GM03348 (cell line): Measurements from ENCODE around the gene KLRC2.
"Not testable (repeated sequence)": the region's sequence is repeated elsewhere in the genome, so short reads cannot be mapped to it uniquely, and the experiment has no call there.

ENCODE experiments used
- DNase-seq: peaks from one replicate; pipeline ENCODE4 v3.0.0; 2012; ENCODE audit warnings: low spot score

KLRC2 gene

GRCh38 chr12:10405294-10405693 is 30.5 kb downstream of the KLRC2 start:
- no peak for DNase-seq

- no peak for DNase-seq
These were observed 31.0 kb downstream of the KLRC2 start for GRCh38 chr12:10404798-10405197.

GRCh38 chr12:10400829-10401228 is 35.0 kb downstream of the KLRC2 start:
- DNase-seq: no peak

GRCh38 chr12:10398168-10398567 is 37.6 kb downstream of the KLRC2 start:
- no peak for DNase-seq

- DNase-seq: no peak
These were observed 38.5 kb downstream of the KLRC2 start for GRCh38 chr12:10397296-10397695.

- not testable (repeated sequence) for DNase-seq
These were observed 39.6 kb downstream of the KLRC2 start for GRCh38 chr12:10396176-10396575.

- DNase-seq: peak; percentile 60
These were observed 40.3 kb downstream of the KLRC2 start for GRCh38 chr12:10395390-10395998.

- DNase-seq: not testable (repeated sequence)
These were observed 41.2 kb downstream of the KLRC2 start for GRCh38 chr12:10394531-10395152.

GRCh38 chr12:10393291-10393690 is 42.5 kb downstream of the KLRC2 start:
- no peak for DNase-seq

GRCh38 chr12:10392394-10392930 is 43.3 kb downstream of the KLRC2 start:
- peak; percentile 57 for DNase-seq

GRCh38 chr12:10390991-10391390 is 44.8 kb downstream of the KLRC2 start:
- DNase-seq: not testable (repeated sequence)

- no peak for DNase-seq
These were observed 45.9 kb downstream of the KLRC2 start, which contains the start of gene KLRK1 for GRCh38 chr12:10389904-10390303. KLRK1 (minus strand) TSS chr12:10390041; CDS start chr12:10388810, 1,231 bp downstream.

- no peak for DNase-seq
These were observed 47.0 kb downstream of the KLRC2 start for GRCh38 chr12:10388624-10389413.

- not testable (repeated sequence) for DNase-seq
These were observed 48.3 kb downstream of the KLRC2 start for GRCh38 chr12:10387498-10387897.

- DNase-seq: no peak
These were observed 49.0 kb downstream of the KLRC2 start for GRCh38 chr12:10386857-10387256.

GRCh38 chr12:10385166-10385613 is 50.6 kb downstream of the KLRC2 start:
- no peak for DNase-seq

GRCh38 chr12:10384191-10384590 is 51.6 kb downstream of the KLRC2 start:
- DNase-seq: no peak

- no peak for DNase-seq
These were observed 53.7 kb downstream of the KLRC2 start for GRCh38 chr12:10381928-10382628.
